HepG2 (cell line): ENCODE data around the gene CNNM4. TPM values are rescaled to one million over a fixed set of nuclear protein-coding genes. Genes with fewer than 3 reads are reported as not detected.

Source experiments
- AKAP8 ChIP-seq: sonication (generic); formaldehyde crosslinking; IDR thresholded peaks from 2 replicates; pipeline ENCODE4 v1.5.1; 2020; ENCODE audit warnings: mild to moderate bottlenecking, missing genetic modification reagents
- ARNT2 ChIP-seq: sonication (generic); formaldehyde crosslinking; IDR thresholded peaks from 2 replicates; pipeline ENCODE4 v1.8.0; 2022; ENCODE audit warnings: mild to moderate bottlenecking, low read depth, missing genetic modification reagents, moderate library complexity
- DPF2 ChIP-seq: sonication (generic); formaldehyde crosslinking; IDR thresholded peaks from 2 replicates; pipeline ENCODE4 v1.4.0; 2020; ENCODE audit warnings: mild to moderate bottlenecking, low read depth, missing genetic modification reagents, borderline replicate concordance
- EHMT2 ChIP-seq: fragments of 200-600 bp; sonication (generic); IDR thresholded peaks from 2 replicates; pipeline ENCODE4 v1.7.0; 2017; ENCODE audit warnings: antibody characterized with exemption, low read depth, low read length, borderline replicate concordance
- FIP1L1 ChIP-seq: fragments of 200-400 bp; formaldehyde crosslinking; IDR thresholded peaks from 2 replicates; pipeline ENCODE4 v1.6.1; 2018; ENCODE audit warnings: low read depth, mild to moderate bottlenecking, low read length, moderate library complexity, borderline replicate concordance; ENCODE audit not compliant: insufficient read depth
- GRHL1 ChIP-seq: sonication (generic); formaldehyde crosslinking; conservative IDR thresholded peaks from 2 replicates; pipeline ENCODE4 v1.8.0; 2022; ENCODE audit warnings: missing genetic modification reagents
- HOXD1 ChIP-seq: sonication (generic); formaldehyde crosslinking; IDR thresholded peaks from 2 replicates; pipeline ENCODE4 v1.5.0; 2020; ENCODE audit warnings: missing genetic modification reagents
- KDM3A ChIP-seq: IDR thresholded peaks from 2 replicates; pipeline ENCODE4 v1.6.1; 2018; ENCODE audit warnings: low read depth, missing compliant biosample characterization
- MED1 ChIP-seq: sonication (generic); formaldehyde crosslinking; IDR thresholded peaks from 2 replicates; pipeline ENCODE4 v1.4.0; 2020; ENCODE audit warnings: missing genetic modification reagents
- SIX4 ChIP-seq: sonication (generic); formaldehyde crosslinking; IDR thresholded peaks from 2 replicates; pipeline ENCODE4 v1.4.0; 2020; ENCODE audit warnings: missing genetic modification reagents
- ZBTB8A ChIP-seq: sonication (generic); formaldehyde crosslinking; IDR thresholded peaks from 2 replicates; pipeline ENCODE4 v1.4.0; 2020; ENCODE audit warnings: mild to moderate bottlenecking, low read depth, missing genetic modification reagents, borderline replicate concordance
- ZFAT ChIP-seq: sonication (generic); formaldehyde crosslinking; conservative IDR thresholded peaks from 2 replicates; pipeline ENCODE4 v1.8.1; 2023; ENCODE audit warnings: missing genetic modification reagents, inconsistent platforms
- ZNF512B ChIP-seq: sonication (generic); formaldehyde crosslinking; IDR thresholded peaks from 2 replicates; pipeline ENCODE4 v1.5.1; 2020; ENCODE audit warnings: missing genetic modification reagents, mild to moderate bottlenecking, borderline replicate concordance
- ZNF567 ChIP-seq: sonication (generic); formaldehyde crosslinking; IDR thresholded peaks from 2 replicates; pipeline ENCODE4 v1.8.1; 2023; ENCODE audit warnings: mild to moderate bottlenecking, missing genetic modification reagents, borderline replicate concordance
- ZNF652 ChIP-seq: IDR thresholded peaks from 2 replicates; pipeline ENCODE4 v1.6.1; 2016; ENCODE audit warnings: low read depth, borderline replicate concordance
- ZNF768 ChIP-seq: sonication (generic); formaldehyde crosslinking; IDR thresholded peaks from 2 replicates; pipeline ENCODE4 v1.4.0; 2020; ENCODE audit warnings: missing genetic modification reagents
- ZZZ3 ChIP-seq: sonication (generic); formaldehyde crosslinking; IDR thresholded peaks from 2 replicates; pipeline ENCODE4 v1.4.0; 2020; ENCODE audit warnings: missing genetic modification reagents, mild to moderate bottlenecking, borderline replicate concordance
- polyA plus RNA-seq, 8 experiments: library from polyadenylated mRNA; depleted of rRNA in 3 of 8; stranded (reverse) in 7 of 8; unstranded in 1 of 8; fragments of >200 nt; fragmentation: Illumina TruSeq in 4 of 8; extraction: Trizol in 4 of 8; gene quantifications; 2 replicates each; pipeline versions ENCODE4 v1.2.1 to v1.2.3, GENCODE V29; 2011 to 2016; ENCODE audit warnings: low read depth in 4 of 8, missing spikeins in 1 of 8, mixed read lengths in 1 of 8; ENCODE audit not compliant: insufficient read depth in 1 of 8
- total RNA-seq, 5 experiments: library from RNA; depleted of rRNA; stranded (reverse); fragments of >200 nt; fragmentation: Illumina TruSeq; extraction: Trizol; gene quantifications; 2 replicates each; pipeline ENCODE4 v1.2.3, GENCODE V29; 2016; ENCODE audit warnings: low read depth in 1 of 5
- TF ChIP-seq, protein P1 (sequence below): sonication (generic); formaldehyde crosslinking; IDR thresholded peaks from 2 replicates; pipeline ENCODE4 v1.4.0; 2020; ENCODE audit warnings: low read depth, missing genetic modification reagents
- TF ChIP-seq, protein P2 (sequence below): sonication (generic); formaldehyde crosslinking; IDR thresholded peaks from 2 replicates; pipeline ENCODE4 v1.5.0; 2020; ENCODE audit warnings: mild to moderate bottlenecking, missing genetic modification reagents
- TF ChIP-seq, protein P3 (sequence below): IDR thresholded peaks from 2 replicates; pipeline ENCODE4 v1.6.1; 2016; ENCODE audit warnings: low read depth, borderline replicate concordance

Gene CNNM4
- total and polyA plus RNA-seq, 2 of the 13 experiments (the other 11 are each of a cell fraction or from before 2014, with no cell fraction given) = 5.9 to 8.4 TPM

DNA sequence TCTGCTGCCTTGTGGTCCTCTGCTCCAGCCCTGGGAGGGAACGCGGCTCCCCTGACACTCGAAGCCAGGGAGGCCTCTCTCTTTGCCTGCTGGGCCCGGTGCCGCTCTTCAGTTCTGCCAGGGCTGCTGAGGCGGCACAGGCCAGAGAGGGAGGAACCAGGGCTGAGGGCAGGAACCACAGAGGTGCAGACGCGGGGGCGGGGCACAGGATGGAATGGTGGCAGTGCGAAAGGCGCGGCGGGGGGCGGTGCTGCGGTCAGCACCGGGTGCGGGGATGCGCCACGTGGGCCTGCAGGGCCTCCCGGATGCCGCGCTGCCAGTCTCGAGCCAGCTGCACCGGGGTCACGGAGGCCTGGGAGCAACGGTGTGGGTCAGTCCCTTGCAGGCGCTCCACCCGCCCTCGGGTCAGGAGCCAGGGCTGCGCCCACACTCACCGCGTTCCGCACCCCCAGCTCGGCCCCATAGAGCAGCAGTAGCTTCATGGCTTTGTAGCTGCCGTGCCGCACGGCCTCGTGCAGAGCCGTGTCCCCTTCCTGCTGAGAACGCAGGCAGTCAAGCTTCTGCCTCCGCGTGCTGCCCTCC, 78.7 kb downstream of the CNNM4 start (continued):
- TF ChIP-seq, protein P1, sequence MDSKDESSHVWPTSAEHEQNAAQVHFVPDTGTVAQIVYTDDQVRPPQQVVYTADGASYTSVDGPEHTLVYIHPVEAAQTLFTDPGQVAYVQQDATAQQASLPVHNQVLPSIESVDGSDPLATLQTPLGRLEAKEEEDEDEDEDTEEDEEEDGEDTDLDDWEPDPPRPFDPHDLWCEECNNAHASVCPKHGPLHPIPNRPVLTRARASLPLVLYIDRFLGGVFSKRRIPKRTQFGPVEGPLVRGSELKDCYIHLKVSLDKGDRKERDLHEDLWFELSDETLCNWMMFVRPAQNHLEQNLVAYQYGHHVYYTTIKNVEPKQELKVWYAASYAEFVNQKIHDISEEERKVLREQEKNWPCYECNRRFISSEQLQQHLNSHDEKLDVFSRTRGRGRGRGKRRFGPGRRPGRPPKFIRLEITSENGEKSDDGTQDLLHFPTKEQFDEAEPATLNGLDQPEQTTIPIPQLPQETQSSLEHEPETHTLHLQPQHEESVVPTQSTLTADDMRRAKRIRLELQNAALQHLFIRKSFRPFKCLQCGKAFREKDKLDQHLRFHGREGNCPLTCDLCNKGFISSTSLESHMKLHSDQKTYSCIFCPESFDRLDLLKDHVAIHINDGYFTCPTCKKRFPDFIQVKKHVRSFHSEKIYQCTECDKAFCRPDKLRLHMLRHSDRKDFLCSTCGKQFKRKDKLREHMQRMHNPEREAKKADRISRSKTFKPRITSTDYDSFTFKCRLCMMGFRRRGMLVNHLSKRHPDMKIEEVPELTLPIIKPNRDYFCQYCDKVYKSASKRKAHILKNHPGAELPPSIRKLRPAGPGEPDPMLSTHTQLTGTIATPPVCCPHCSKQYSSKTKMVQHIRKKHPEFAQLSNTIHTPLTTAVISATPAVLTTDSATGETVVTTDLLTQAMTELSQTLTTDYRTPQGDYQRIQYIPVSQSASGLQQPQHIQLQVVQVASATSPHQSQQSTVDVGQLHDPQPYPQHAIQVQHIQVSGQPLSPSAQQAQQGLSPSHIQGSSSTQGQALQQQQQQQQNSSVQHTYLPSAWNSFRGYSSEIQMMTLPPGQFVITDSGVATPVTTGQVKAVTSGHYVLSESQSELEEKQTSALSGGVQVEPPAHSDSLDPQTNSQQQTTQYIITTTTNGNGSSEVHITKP = no peak
- TF ChIP-seq ZZZ3 (CRISPR knock-in tag) = no peak
- peak; percentile 7; the same call in 1 of the 2 replicates for TF ChIP-seq ZNF768 (CRISPR knock-in tag)
- no peak for TF ChIP-seq ZNF512B
- no peak for TF ChIP-seq DPF2 (CRISPR knock-in tag)
- no peak for TF ChIP-seq HOXD1
- TF ChIP-seq SIX4 (CRISPR knock-in tag) = no peak
- TF ChIP-seq, protein P2, sequence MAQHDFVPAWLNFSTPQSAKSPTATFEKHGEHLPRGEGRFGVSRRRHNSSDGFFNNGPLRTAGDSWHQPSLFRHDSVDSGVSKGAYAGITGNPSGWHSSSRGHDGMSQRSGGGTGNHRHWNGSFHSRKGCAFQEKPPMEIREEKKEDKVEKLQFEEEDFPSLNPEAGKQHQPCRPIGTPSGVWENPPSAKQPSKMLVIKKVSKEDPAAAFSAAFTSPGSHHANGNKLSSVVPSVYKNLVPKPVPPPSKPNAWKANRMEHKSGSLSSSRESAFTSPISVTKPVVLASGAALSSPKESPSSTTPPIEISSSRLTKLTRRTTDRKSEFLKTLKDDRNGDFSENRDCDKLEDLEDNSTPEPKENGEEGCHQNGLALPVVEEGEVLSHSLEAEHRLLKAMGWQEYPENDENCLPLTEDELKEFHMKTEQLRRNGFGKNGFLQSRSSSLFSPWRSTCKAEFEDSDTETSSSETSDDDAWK = no peak
- no peak for TF ChIP-seq GRHL1 (CRISPR knock-in tag)
- no peak for TF ChIP-seq MED1
- TF ChIP-seq FIP1L1 = no peak
- no peak for TF ChIP-seq ZNF652 (CRISPR knock-in tag)
- peak; percentile 96 for TF ChIP-seq AKAP8 (CRISPR knock-in tag)
- TF ChIP-seq, protein P3, sequence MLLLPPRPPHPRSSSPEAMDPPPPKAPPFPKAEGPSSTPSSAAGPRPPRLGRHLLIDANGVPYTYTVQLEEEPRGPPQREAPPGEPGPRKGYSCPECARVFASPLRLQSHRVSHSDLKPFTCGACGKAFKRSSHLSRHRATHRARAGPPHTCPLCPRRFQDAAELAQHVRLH (CRISPR knock-in tag) = no peak
- TF ChIP-seq KDM3A = no peak
- TF ChIP-seq EHMT2 = no peak
- TF ChIP-seq ARNT2 = no peak
- TF ChIP-seq ZNF567 (CRISPR knock-in tag) = no peak
- no peak for TF ChIP-seq ZBTB8A
- no peak for TF ChIP-seq ZFAT
